HG02870 (cell line): ENCODE measurements around the gene KAT14.
"Not testable (repeated sequence)": the region's sequence is repeated elsewhere in the genome, so short reads cannot be mapped to it uniquely, and the experiment has no call there.

Source experiments
- ATAC-seq: cut with Tn5 transposase; IDR thresholded peaks from one replicate; pipeline ENCODE4 v1.9.1; 2021; ENCODE audit warnings: mild to moderate bottlenecking, moderate library complexity; ENCODE audit not compliant: unreplicated experiment

KAT14 gene

GRCh38 chr20:18213002-18213401 lies 75.3 kb downstream of the KAT14 start:
- ATAC-seq: no peak

- no peak for ATAC-seq
Measured at GRCh38 chr20:18215566-18215965, 77.9 kb downstream of the KAT14 start.

GRCh38 chr20:18218280-18218679 lies 80.6 kb downstream of the KAT14 start:
- no peak for ATAC-seq

GRCh38 chr20:18223409-18223808 lies 85.7 kb downstream of the KAT14 start:
- ATAC-seq: no peak

- ATAC-seq: no peak
Measured at GRCh38 chr20:18224968-18225568, 87.4 kb downstream of the KAT14 start.

- ATAC-seq: no peak
Measured at GRCh38 chr20:18225632-18226031, 88.0 kb downstream of the KAT14 start.

- ATAC-seq: not testable (repeated sequence)
Measured at GRCh38 chr20:18226741-18227140, 89.1 kb downstream of the KAT14 start.

GRCh38 chr20:18233408-18233943 lies 95.8 kb downstream of the KAT14 start:
- no peak for ATAC-seq
